ENCODE measurements around the gene SNX11. TPM values are rescaled to one million over a fixed set of nuclear protein-coding genes. Genes with fewer than 3 reads are reported as not detected.

SNX11 gene
- total RNA-seq, 1 donor, result 20.6 TPM

DNA sequence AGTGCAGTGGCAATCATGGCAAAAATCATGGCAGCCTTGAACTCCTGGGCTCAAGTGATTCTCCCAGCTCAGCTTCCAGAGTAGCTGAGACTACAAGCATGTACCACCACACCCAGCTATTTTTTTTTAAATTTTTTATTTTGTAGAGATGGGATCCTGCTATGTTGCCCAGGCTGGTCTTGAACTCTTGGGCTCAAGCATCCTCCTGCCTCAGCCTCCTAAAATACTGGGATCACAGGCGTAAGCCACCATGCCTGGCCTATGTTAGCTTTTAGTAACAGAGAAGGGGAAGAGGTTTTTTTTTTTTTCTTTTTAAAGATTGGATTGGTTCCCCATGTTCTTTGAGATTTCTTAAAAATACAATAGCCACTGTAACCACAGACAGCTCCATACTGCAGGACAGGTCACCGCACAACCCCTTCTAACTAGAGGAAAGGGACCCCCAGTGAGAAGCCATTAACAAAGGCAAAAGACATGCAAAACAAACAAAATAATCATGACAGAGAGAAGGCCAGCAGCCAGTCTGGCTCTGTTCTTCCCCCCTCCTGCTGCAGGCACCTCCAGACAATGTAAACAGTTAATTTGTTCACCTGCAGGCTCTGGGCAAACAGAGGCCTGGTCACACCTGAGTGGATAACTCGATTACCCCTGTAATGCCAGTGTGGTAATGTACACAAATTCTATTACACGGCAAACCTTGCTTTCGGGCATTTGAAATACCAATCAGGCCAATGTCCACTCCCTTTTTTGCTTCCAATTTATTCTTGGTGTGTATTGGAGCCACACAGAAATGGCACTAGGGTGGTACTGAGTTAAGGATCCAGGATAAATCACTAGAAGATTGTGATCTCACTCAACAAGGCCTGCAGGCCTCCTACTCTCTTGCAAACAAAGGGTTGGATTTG lies 52.9 kb downstream of the SNX11 start:
- H2AFZ ChIP-seq (ENCODE audit: low read length), result no peak overlapping the region
- H3K36me3 ChIP-seq (ENCODE audit: insufficient read depth, low read length), result no peaks in the 10 kb centered on the region
- H3K9me3 ChIP-seq (ENCODE audit: low read depth, low read length), result no peaks in the 10 kb centered on the region
- H3K27me3 ChIP-seq (ENCODE audit: insufficient read depth, low read length), result peaks cover 30% of the 10 kb centered on the region
- H3K4me3 ChIP-seq (ENCODE audit: insufficient read depth, low read length), result no peak overlapping the region
- TF ChIP-seq, protein P1, sequence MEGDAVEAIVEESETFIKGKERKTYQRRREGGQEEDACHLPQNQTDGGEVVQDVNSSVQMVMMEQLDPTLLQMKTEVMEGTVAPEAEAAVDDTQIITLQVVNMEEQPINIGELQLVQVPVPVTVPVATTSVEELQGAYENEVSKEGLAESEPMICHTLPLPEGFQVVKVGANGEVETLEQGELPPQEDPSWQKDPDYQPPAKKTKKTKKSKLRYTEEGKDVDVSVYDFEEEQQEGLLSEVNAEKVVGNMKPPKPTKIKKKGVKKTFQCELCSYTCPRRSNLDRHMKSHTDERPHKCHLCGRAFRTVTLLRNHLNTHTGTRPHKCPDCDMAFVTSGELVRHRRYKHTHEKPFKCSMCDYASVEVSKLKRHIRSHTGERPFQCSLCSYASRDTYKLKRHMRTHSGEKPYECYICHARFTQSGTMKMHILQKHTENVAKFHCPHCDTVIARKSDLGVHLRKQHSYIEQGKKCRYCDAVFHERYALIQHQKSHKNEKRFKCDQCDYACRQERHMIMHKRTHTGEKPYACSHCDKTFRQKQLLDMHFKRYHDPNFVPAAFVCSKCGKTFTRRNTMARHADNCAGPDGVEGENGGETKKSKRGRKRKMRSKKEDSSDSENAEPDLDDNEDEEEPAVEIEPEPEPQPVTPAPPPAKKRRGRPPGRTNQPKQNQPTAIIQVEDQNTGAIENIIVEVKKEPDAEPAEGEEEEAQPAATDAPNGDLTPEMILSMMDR (IDR thresholded peaks at IDR 0.05; ENCODE audit: extremely low read depth, low read depth, low read length), result no peak
- H3K4me2 ChIP-seq (ENCODE audit: insufficient read depth, low read length), result no peak overlapping the region
- H3K4me1 ChIP-seq (ENCODE audit: insufficient read depth, low read length), result peaks cover 5% of the 10 kb centered on the region
- no peaks in the 10 kb centered on the region for H4K20me1 ChIP-seq (ENCODE audit: insufficient read depth, low read length)
- no peak overlapping the region for H3K27ac ChIP-seq (ENCODE audit: low read depth, low read length)
- H3K79me2 ChIP-seq (ENCODE audit: insufficient read depth, low read length), result no peaks in the 10 kb centered on the region
- DNase-seq (ENCODE audit: insufficient read length, low spot score, missing footprints), result no peak

DNA sequence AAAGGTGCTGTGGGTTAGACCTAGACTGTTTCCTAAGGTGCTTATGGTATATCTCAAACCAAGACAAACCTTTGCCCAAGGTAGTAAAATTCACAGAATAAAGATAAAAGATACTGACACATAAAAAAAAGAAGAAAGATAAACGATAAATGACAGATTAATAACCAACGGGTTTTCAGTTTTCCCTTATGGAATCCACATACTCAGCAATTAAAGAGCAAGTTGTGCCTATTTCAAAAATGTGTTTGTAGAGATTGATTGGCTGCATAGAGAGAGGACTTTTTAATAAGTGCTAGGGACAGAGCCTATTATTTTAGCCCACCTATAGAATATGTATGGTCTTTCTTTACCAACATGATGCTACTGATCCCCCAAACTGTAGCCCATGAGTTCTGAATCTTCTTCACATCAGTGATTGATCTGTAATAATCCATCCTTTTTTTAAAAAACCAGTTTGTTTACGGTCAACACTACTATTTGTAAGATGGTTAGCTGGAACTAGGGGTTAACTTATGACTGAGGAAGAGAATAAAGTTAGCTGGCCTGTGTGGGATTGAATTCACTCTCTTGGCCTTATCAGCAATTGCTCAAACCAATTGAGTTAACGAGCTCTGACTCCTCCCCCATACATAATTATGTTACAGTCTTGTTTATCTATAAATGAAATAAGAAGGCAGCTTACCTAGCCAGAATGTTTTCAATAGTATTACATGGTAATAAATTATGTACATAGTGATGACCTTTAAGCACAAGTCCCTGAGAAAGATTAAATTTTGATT lies 53.8 kb downstream of the SNX11 start:
- Histone ChIP-seq H3K4me3 (ENCODE audit: insufficient read depth, low read length) (no peak overlapping the region), H3K79me2 (ENCODE audit: insufficient read depth, low read length) (no peaks in the 10 kb centered on the region), H3K9me3 (ENCODE audit: low read depth, low read length) (no peaks in the 10 kb centered on the region), H3K27ac (ENCODE audit: low read depth, low read length) (no peak overlapping the region), H3K4me1 (ENCODE audit: insufficient read depth, low read length) (peaks cover 5% of the 10 kb centered on the region), H4K20me1 (ENCODE audit: insufficient read depth, low read length) (no peaks in the 10 kb centered on the region), H2AFZ (ENCODE audit: low read length) (no peak overlapping the region), H3K4me2 (ENCODE audit: insufficient read depth, low read length) (no peak overlapping the region), H3K27me3 (ENCODE audit: insufficient read depth, low read length) (peaks cover 30% of the 10 kb centered on the region), H3K36me3 (ENCODE audit: insufficient read depth, low read length) (no peaks in the 10 kb centered on the region)
- TF ChIP-seq, protein P1 (IDR thresholded peaks at IDR 0.05; ENCODE audit: extremely low read depth, low read depth, low read length), result no peak
- no peak for DNase-seq (ENCODE audit: insufficient read length, low spot score, missing footprints)

DNA sequence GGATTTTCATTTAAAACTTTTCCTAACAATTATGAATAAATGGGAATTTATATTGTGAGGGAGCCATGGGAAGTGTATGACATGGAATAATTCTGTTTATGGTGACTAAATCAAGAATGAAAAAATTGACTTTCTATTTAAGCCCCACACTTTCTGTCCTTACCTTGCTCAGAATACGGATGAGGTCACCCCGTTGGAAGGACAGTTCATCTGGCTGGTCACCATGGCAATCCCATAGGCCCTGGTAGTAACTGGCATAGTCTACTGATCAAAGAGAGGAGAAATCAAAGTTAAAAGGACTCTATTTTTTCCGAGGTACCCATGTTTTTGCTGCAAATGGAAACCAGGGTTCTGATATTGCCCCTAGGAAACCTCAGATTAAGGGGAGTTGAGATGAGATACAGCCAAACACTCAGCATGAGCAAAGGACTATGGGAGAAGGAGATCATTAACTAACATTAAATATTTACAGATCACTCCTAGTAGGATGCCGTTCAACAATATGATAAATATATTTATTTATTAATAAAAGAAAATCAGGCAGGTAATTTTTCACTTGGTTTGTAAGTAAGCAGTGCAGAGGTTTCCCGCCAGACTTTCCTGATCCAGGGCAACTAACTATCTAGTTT lies 54.9 kb downstream of the SNX11 start:
- Histone ChIP-seq H3K27me3 (ENCODE audit: insufficient read depth, low read length) (peaks cover 35% of the 10 kb centered on the region), H3K4me2 (ENCODE audit: insufficient read depth, low read length) (no peak overlapping the region), H2AFZ (ENCODE audit: low read length) (no peak overlapping the region), H3K36me3 (ENCODE audit: insufficient read depth, low read length) (no peaks in the 10 kb centered on the region), H3K4me3 (ENCODE audit: insufficient read depth, low read length) (no peak overlapping the region), H3K79me2 (ENCODE audit: insufficient read depth, low read length) (no peaks in the 10 kb centered on the region), H3K4me1 (ENCODE audit: insufficient read depth, low read length) (peaks cover 5% of the 10 kb centered on the region), H3K9me3 (ENCODE audit: low read depth, low read length) (no peaks in the 10 kb centered on the region), H3K27ac (ENCODE audit: low read depth, low read length) (no peak overlapping the region), H4K20me1 (ENCODE audit: insufficient read depth, low read length) (no peaks in the 10 kb centered on the region)
- TF ChIP-seq, protein P1 (IDR thresholded peaks at IDR 0.05; ENCODE audit: extremely low read depth, low read depth, low read length), result no peak
- DNase-seq (ENCODE audit: insufficient read length, low spot score, missing footprints), result no peak

Data from osteoblast (primary cell).